GM12865 (cell line): ENCODE results near the gene VTI1A.
A peak's percentile ranks its signal among the peaks of the same experiment; 100 is the strongest.
"Not testable (repeated sequence)": the region's sequence is repeated elsewhere in the genome, so short reads cannot be mapped to it uniquely, and the experiment has no call there.

Experiments used
- DNase-seq: peaks from one replicate; pipeline ENCODE4 v3.0.0; 2010; ENCODE audit warnings: low read depth
- H3K4me3 ChIP-seq: 2 replicates; pipeline ENCODE4 v1.5.1; 2011; ENCODE audit warnings: mild to moderate bottlenecking, low read depth, low read length, control low read depth
- CTCF ChIP-seq: IDR thresholded peaks from 2 replicates; pipeline ENCODE4 v1.5.1; 2011; ENCODE audit warnings: low read length, control low read depth, low read depth, inconsistent platforms; ENCODE audit not compliant: insufficient read depth; ENCODE audit errors: missing control alignments

Gene VTI1A

DNA sequence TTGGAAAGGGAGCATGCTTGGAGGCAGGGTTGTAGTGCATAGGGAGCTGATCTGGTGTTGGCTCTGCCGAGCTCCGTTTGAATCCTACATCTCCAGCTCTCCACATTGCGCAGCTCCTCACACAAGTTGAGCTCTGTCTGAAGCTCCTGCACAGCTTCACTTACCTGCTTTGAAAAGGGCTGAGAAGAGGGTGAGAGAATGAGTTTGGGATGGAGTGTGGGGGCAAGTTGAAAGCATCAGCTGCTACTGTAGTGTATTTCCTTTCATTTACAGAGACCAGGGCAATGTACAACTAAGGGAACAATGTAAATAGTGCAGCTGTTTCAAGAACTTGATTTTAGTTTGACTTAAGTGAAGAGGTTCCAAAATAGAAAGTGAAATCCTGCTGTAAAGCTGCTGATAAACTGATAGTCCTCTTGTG is 88.5 kb downstream of the VTI1A start:
- DNase-seq = peak; percentile 26
- TF ChIP-seq CTCF = no peak
- no peak overlapping the region for H3K4me3 ChIP-seq

DNA sequence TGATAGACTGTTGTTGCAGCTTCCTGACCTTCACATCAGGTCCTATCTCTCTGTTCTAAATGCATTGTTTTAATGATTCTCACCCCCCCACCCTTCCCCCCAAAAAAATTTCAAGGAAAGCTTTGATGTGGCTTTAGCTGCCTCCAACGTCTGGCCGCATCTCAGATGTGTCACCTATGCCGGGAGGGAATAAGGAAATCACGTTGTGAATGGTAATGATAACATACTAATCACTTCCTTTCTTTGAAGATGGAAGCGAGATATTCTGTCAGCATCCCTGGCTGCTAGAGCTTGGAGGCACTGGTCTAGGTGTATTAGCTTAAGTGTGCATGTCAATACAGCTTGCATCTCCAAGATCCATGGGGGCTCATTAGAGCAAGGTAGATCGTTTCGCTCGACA is 89.6 kb downstream of the VTI1A start:
- DNase-seq = no peak
- no peak overlapping the region for H3K4me3 ChIP-seq
- no peak for TF ChIP-seq CTCF

DNA sequence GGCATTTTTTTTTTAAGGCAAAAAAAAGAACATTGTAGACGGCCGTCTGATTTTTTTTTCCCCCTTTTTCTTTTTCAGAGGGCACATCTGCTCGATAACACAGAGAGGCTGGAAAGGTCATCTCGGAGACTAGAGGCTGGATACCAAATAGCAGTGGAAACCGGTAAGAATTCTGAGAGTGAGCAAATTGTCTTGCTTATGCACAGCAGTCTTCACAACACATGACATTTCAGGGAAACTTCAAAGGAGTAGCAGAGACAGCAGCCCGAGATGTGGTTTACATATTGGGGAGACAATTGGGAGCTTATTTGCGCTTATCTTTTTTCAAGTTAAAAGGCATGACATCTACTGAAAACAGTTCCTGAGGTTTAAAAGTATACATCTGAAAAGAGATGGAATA is 91.2 kb downstream of the VTI1A start:
- H3K4me3 ChIP-seq = no peak overlapping the region
- TF ChIP-seq CTCF = no peak
- no peak for DNase-seq

DNA sequence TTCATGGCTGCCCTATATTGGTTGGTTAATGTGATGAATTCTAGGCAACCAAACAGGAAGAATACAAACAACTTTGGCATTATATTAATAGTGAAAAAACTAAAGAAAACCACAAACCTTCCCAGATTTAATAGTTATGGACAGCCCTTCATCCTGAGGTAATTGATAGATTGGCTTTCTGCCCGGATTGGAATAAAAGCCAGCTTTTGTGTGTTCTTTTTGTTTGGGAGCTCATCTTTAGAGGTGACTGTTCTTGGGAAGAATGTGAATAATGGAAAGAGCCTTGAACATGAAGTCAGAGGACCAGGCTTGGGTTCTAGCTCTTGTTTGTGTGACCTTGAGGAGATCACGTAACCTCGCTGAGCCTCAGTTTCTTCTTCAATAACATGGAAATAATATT is 92.3 kb downstream of the VTI1A start:
- H3K4me3 ChIP-seq = no peak overlapping the region
- TF ChIP-seq CTCF = no peak
- DNase-seq = no peak

DNA sequence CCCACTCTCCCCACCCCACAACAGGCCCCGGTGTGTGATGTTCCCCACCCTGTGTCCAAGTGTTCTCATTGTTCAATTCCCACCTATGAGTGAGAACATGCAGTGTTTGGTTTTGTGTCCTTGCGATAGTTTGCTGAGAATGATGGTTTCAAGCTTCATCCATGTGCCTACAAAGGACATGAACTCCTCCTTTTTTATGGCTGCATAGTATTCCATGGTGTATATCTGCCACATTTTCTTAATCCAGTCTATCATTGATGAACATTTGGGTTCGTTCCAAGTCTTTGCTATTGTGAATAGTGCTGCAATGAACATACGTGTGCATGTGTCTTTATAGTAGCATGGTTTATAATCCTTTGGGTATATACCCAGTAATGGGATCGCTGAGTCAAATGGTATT is 95.8 kb downstream of the VTI1A start:
- H3K4me3 ChIP-seq, DNase-seq: not testable (repeated sequence)

DNA sequence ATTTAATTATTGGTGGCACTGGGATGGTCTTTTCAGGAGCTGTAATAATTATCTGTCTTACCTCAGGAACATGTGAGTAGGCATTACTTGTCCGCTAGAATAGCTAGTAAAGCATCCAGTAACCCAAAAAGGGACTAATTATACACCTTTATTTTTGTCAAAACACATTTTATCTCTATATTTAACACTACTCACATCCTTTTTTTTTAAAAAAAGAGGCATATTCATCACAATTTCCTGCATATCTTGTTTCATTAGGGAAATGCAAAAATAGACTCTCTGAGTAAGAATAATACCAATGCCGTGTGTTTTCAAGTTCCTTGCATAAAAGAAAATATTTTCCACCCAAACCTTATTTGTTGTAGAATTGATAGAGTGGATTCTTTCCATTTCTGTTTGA is 99.5 kb downstream of the VTI1A start:
- H3K4me3 ChIP-seq = no peak overlapping the region
- no peak for TF ChIP-seq CTCF
- DNase-seq = peak; percentile 8

- H3K4me3 ChIP-seq = no peak overlapping the region
- DNase-seq = no peak
- TF ChIP-seq CTCF = no peak
Measured at GRCh38 chr10:112548535-112549276, 101.7 kb downstream of the VTI1A start.
